Non-pigmented ciliary epithelial cell (primary cell): ENCODE measurements around the gene ANKRD44.

Experiments used
- DNase-seq: peaks from one replicate; pipeline ENCODE4 v3.0.0-alpha.2; 2010; ENCODE audit warnings: low read depth

Gene ANKRD44

GRCh38 chr2:197145471-197146056 lies 165.0 kb downstream of the ANKRD44 start:
- DNase-seq, result no peak

GRCh38 chr2:197144183-197144582 lies 166.4 kb downstream of the ANKRD44 start:
- DNase-seq, result no peak

GRCh38 chr2:197141702-197142473 lies 168.7 kb downstream of the ANKRD44 start:
- no peak for DNase-seq

GRCh38 chr2:197140045-197140444 lies 170.5 kb downstream of the ANKRD44 start:
- no peak for DNase-seq

- no peak for DNase-seq
Measured at GRCh38 chr2:197138506-197138905, 172.1 kb downstream of the ANKRD44 start.

- DNase-seq, result no peak
Measured at GRCh38 chr2:197137826-197138477, 172.6 kb downstream of the ANKRD44 start.

- no peak for DNase-seq
Measured at GRCh38 chr2:197137231-197137630, 173.3 kb downstream of the ANKRD44 start.

- DNase-seq, result no peak
Measured at GRCh38 chr2:197136452-197136851, 174.1 kb downstream of the ANKRD44 start.

GRCh38 chr2:197135806-197136205 lies 174.8 kb downstream of the ANKRD44 start:
- DNase-seq, result no peak

GRCh38 chr2:197134206-197134605 lies 176.4 kb downstream of the ANKRD44 start:
- no peak for DNase-seq

GRCh38 chr2:197131558-197131855 lies 179.1 kb downstream of the ANKRD44 start:
- DNase-seq, result no peak

GRCh38 chr2:197130318-197130717 lies 180.3 kb downstream of the ANKRD44 start:
- DNase-seq, result no peak

- no peak for DNase-seq
Measured at GRCh38 chr2:197128897-197129296, 181.7 kb downstream of the ANKRD44 start.

- no peak for DNase-seq
Measured at GRCh38 chr2:197128126-197128525, 182.5 kb downstream of the ANKRD44 start.

GRCh38 chr2:197126630-197127352 lies 183.8 kb downstream of the ANKRD44 start:
- DNase-seq, result no peak

- DNase-seq, result no peak
Measured at GRCh38 chr2:197124639-197125390, 185.8 kb downstream of the ANKRD44 start.

- no peak for DNase-seq
Measured at GRCh38 chr2:197122821-197123220, 187.8 kb downstream of the ANKRD44 start.

GRCh38 chr2:197121756-197122385 lies 188.7 kb downstream of the ANKRD44 start:
- no peak for DNase-seq

- DNase-seq, result no peak
Measured at GRCh38 chr2:197121255-197121654, 189.3 kb downstream of the ANKRD44 start.

GRCh38 chr2:197116306-197116879 lies 194.2 kb downstream of the ANKRD44 start:
- no peak for DNase-seq

GRCh38 chr2:197115325-197115724 lies 195.3 kb downstream of the ANKRD44 start:
- no peak for DNase-seq
